Natural killer cell (primary cell): Measurements from ENCODE around the gene RELN. TPM values are rescaled to one million over a fixed set of nuclear protein-coding genes. Genes with fewer than 3 reads are reported as not detected.

Experiments
- ATAC-seq, 3 donors: fragments of 150-1000 bp in 2 of 3; fragments of 200-7000 bp in 1 of 3; cut with Tn5 transposase; 1 replicate in 1 of 3; 2 replicates in 2 of 3; pipeline ENCODE4 v1.10.0; 2021; ENCODE audit warnings: mild to moderate bottlenecking in 2 of 3, moderate library complexity in 2 of 3
- DNase-seq, 2 donors: peaks; one replicate each; pipeline versions ENCODE4 v3.0.0 to v3.0.0-alpha.2; 2013 to 2021; ENCODE audit warnings: mixed read lengths in 1 of 2
- H3K27ac ChIP-seq: one replicate; pipeline ENCODE4 v1.5.1; 2013; ENCODE audit warnings: mild to moderate bottlenecking, low read length
- H3K27me3 ChIP-seq: one replicate; pipeline ENCODE4 v1.6.1; 2013; ENCODE audit warnings: low read length; ENCODE audit not compliant: control insufficient read depth, insufficient read depth
- H3K36me3 ChIP-seq: one replicate; pipeline ENCODE4 v1.6.1; 2013; ENCODE audit warnings: low read length; ENCODE audit not compliant: control insufficient read depth, insufficient read depth
- H3K4me1 ChIP-seq: one replicate; pipeline ENCODE4 v1.6.1; 2013; ENCODE audit warnings: low read length; ENCODE audit not compliant: control insufficient read depth, insufficient read depth
- H3K4me3 ChIP-seq: one replicate; pipeline ENCODE4 v1.5.1; 2013; ENCODE audit warnings: low read length
- H3K9me3 ChIP-seq: one replicate; pipeline ENCODE4 v1.6.1; 2013; ENCODE audit warnings: low read length; ENCODE audit not compliant: control insufficient read depth, insufficient read depth
- H3K27ac Mint-ChIP-seq, 2 donors: one replicate each; pipeline ENCODE4 v1.8.0; 2022; ENCODE audit warnings: mild to moderate bottlenecking in 2 of 2, mixed read lengths in 2 of 2, moderate library complexity in 1 of 2
- H3K27me3 Mint-ChIP-seq, 2 donors: one replicate each; pipeline ENCODE4 v1.8.0; 2022; ENCODE audit warnings: low read depth in 2 of 2, mixed read lengths in 2 of 2
- H3K36me3 Mint-ChIP-seq: one replicate; pipeline ENCODE4 v1.8.0; 2022; ENCODE audit warnings: mixed read lengths
- H3K4me1 Mint-ChIP-seq, 2 donors: one replicate each; pipeline ENCODE4 v1.8.0; 2022; ENCODE audit warnings: mixed read lengths in 2 of 2
- H3K4me3 Mint-ChIP-seq: one replicate; pipeline ENCODE4 v1.8.0; 2022; ENCODE audit warnings: mild to moderate bottlenecking, moderate library complexity, mixed read lengths
- H3K9me3 Mint-ChIP-seq, 2 donors: one replicate each; pipeline ENCODE4 v1.8.0; 2022; ENCODE audit warnings: mixed read lengths in 2 of 2
- whole genome bisulfite sequencing: methylation state at CpG from one replicate; pipeline ENCODE4 v1.1.7; 2013; ENCODE audit warnings: missing lambda C conversion rate; ENCODE audit not compliant: insufficient coverage; 5-methylcytosine and 5-hydroxymethylcytosine counted together
- intact Hi-C: fragments of 100-400 bp; cut with micrococcal nuclease; formaldehyde crosslinking; loops from one replicate; pipeline ENCODE4 v1.14.2; 2022
- total RNA-seq, 4 donors: library from RNA; stranded (reverse); fragments of 120-200 nt in 1 of 4; gene quantifications; one replicate each; pipeline versions ENCODE4 v1.2.3 to v1.2.4, GENCODE V29; 2013 to 2022
- TF ChIP-seq, protein P1 (sequence below): fragments of 200-600 bp; IDR thresholded peaks from one replicate; pipeline ENCODE4 v1.8.0; 2022; ENCODE audit warnings: antibody characterized with exemption

RELN gene
- total RNA-seq, 3 donors from 2014 or later (not counting 1 experiment from before 2014, with no cell fraction given), result not detected

- TF ChIP-seq, protein P1, sequence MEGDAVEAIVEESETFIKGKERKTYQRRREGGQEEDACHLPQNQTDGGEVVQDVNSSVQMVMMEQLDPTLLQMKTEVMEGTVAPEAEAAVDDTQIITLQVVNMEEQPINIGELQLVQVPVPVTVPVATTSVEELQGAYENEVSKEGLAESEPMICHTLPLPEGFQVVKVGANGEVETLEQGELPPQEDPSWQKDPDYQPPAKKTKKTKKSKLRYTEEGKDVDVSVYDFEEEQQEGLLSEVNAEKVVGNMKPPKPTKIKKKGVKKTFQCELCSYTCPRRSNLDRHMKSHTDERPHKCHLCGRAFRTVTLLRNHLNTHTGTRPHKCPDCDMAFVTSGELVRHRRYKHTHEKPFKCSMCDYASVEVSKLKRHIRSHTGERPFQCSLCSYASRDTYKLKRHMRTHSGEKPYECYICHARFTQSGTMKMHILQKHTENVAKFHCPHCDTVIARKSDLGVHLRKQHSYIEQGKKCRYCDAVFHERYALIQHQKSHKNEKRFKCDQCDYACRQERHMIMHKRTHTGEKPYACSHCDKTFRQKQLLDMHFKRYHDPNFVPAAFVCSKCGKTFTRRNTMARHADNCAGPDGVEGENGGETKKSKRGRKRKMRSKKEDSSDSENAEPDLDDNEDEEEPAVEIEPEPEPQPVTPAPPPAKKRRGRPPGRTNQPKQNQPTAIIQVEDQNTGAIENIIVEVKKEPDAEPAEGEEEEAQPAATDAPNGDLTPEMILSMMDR, result no peak
- Mint-ChIP-seq H3K27ac (no peak overlapping the region), H3K4me1 (no peaks in the 10 kb centered on the region), H3K9me3 (no peaks in the 10 kb centered on the region), H3K27me3 (peaks cover 0 to 3% of the 10 kb centered on the region in 2 donors), H3K36me3 (no peaks in the 10 kb centered on the region), H3K4me3 (no peak overlapping the region)
- Histone ChIP-seq H3K9me3 (no peaks in the 10 kb centered on the region), H3K36me3 (no peaks in the 10 kb centered on the region), H3K4me3 (no peak overlapping the region), H3K27me3 (no peaks in the 10 kb centered on the region), H3K27ac (no peak overlapping the region), H3K4me1 (no peaks in the 10 kb centered on the region)
- intact Hi-C loops, result no loop called here
- WGBS, result 60% methylated on average over 4 of the region's 4 CpGs
- DNase-seq (no peak), ATAC-seq (no peak)
Observed at GRCh38 chr7:103996017-103996551, 6.6 kb upstream of the RELN start.

GRCh38 chr7:103995554-103995953 is 6.1 kb upstream of the RELN start:
- DNase-seq (no peak), ATAC-seq (no peak)
- peaks cover 1% of the 10 kb centered on the region for H3K27me3 ChIP-seq

GRCh38 chr7:103993551-103993950 is 4.1 kb upstream of the RELN start:
- Mint-ChIP-seq H3K27ac (no peak overlapping the region), H3K27me3 (peaks cover 10 to 12% of the 10 kb centered on the region in 2 donors), H3K4me3 (no peak overlapping the region), H3K4me1 (peaks cover 0 to 5% of the 10 kb centered on the region in 2 donors), H3K36me3 (no peaks in the 10 kb centered on the region), H3K9me3 (no peaks in the 10 kb centered on the region)
- WGBS, result 100% methylated on average over 1 of the region's 1 CpG
- H3K27ac ChIP-seq, result no peak overlapping the region
- H3K36me3 ChIP-seq, result no peaks in the 10 kb centered on the region
- H3K27me3 ChIP-seq, result peaks cover 9% of the 10 kb centered on the region
- H3K9me3 ChIP-seq, result no peaks in the 10 kb centered on the region
- no peak overlapping the region for H3K4me3 ChIP-seq
- ATAC-seq (no peak), DNase-seq (no peak)
- TF ChIP-seq, protein P1, result no peak
- H3K4me1 ChIP-seq, result no peaks in the 10 kb centered on the region
- intact Hi-C loops, result no loop called here

More at GRCh38 chr7:103995554-103995953, 6.1 kb upstream of the RELN start:
- Mint-ChIP-seq H3K4me1 (peaks cover 0 to under 1% of the 10 kb centered on the region in 2 donors), H3K9me3 (no peaks in the 10 kb centered on the region), H3K4me3 (no peak overlapping the region), H3K27me3 (peaks cover 2 to 4% of the 10 kb centered on the region in 2 donors), H3K27ac (no peak overlapping the region), H3K36me3 (no peaks in the 10 kb centered on the region)
- TF ChIP-seq, protein P1, result no peak
- H3K27ac ChIP-seq, result no peak overlapping the region
- no peaks in the 10 kb centered on the region for H3K9me3 ChIP-seq
- intact Hi-C loops, result no loop called here
- no peak overlapping the region for H3K4me3 ChIP-seq
- no peaks in the 10 kb centered on the region for H3K36me3 ChIP-seq
- no peaks in the 10 kb centered on the region for H3K4me1 ChIP-seq

DNA sequence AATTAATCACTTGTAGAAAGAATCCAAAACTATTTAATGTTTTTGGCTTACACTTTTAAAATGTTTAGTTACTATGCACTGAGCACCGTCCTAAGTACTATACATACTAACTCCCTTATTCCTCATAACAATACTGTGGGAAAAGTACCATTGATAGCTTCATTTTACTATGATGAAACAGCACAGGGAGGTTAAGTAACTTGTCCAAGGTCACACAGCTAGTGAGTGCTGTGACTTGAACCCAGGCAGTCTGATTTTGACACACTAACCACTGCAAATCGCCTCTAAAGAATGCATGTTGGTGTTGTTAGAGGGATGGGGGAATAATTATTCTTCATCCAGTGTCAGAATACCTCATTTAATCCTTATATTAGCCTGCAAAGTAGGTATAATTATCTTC is 1.9 kb upstream of the RELN start:
- Histone ChIP-seq H3K27ac (no peak overlapping the region), H3K36me3 (no peaks in the 10 kb centered on the region), H3K9me3 (no peaks in the 10 kb centered on the region), H3K4me1 (no peaks in the 10 kb centered on the region), H3K4me3 (no peak overlapping the region), H3K27me3 (peaks cover 13% of the 10 kb centered on the region)
- ATAC-seq (no peak), DNase-seq (no peak)
- H3K27me3 Mint-ChIP-seq, result peaks cover 22 to 26% of the 10 kb centered on the region in 2 donors
- H3K4me3 Mint-ChIP-seq, result no peak overlapping the region
- WGBS, result 100% methylated on average over 1 of the region's 2 CpGs
- peaks cover 0 to 5% of the 10 kb centered on the region in 2 donors for H3K4me1 Mint-ChIP-seq
- intact Hi-C loops, result no loop called here
- TF ChIP-seq, protein P1, result no peak
- H3K36me3 Mint-ChIP-seq, result no peaks in the 10 kb centered on the region
- H3K9me3 Mint-ChIP-seq, result no peaks in the 10 kb centered on the region
- no peak overlapping the region for H3K27ac Mint-ChIP-seq
